CD4-positive, alpha-beta T cell (primary cell): Measurements from ENCODE around the gene SPA17. TPM values are rescaled to one million over a fixed set of nuclear protein-coding genes. Genes with fewer than 3 reads are reported as not detected.

Experiments
- ATAC-seq: fragments of 200-7000 bp; cut with Tn5 transposase; one replicate; pipeline ENCODE4 v1.10.0; 2022; ENCODE audit warnings: mild to moderate bottlenecking; ENCODE audit not compliant: poor library complexity
- CTCF ChIA-PET: fragments of 350-600 bp; sonication (Branson Sonifier 250); formaldehyde crosslinking; loops from one replicate; lab custom pipeline; 2021; ENCODE audit warnings: antibody characterized with exemption, inconsistent platforms; lab: Charles Lee
- POLR2A ChIA-PET: fragments of 350-600 bp; sonication (Branson Sonifier 250); formaldehyde crosslinking; loops from one replicate; lab custom pipeline; 2021; ENCODE audit warnings: antibody characterized with exemption, inconsistent platforms; lab: Charles Lee
- DNase-seq, 14 experiments: peaks; one replicate each; pipeline ENCODE4 v3.0.0-alpha.2; 2013 to 2020; ENCODE audit warnings: mixed read lengths in 2 of 14
- H3K27ac ChIP-seq, 2 donors: one replicate each; pipeline versions ENCODE4 v1.5.1 to v1.7.0; 2013; ENCODE audit warnings: low read length in 2 of 2, low read depth in 1 of 2, mild to moderate bottlenecking in 1 of 2
- H3K27me3 ChIP-seq, 2 experiments: 1 replicate in 1 of 2; 2 replicates in 1 of 2; pipeline versions ENCODE4 v1.6.1 to v1.7.0; 2013; ENCODE audit warnings: low read length in 2 of 2, control low read depth in 1 of 2, mild to moderate bottlenecking in 1 of 2, moderate library complexity in 1 of 2; ENCODE audit not compliant: insufficient read depth in 2 of 2, control insufficient read depth in 1 of 2
- H3K36me3 ChIP-seq: one replicate; pipeline ENCODE4 v1.6.1; 2013; ENCODE audit warnings: low read length, control low read depth; ENCODE audit not compliant: insufficient read depth
- H3K4me1 ChIP-seq: one replicate; pipeline ENCODE4 v1.6.1; 2013; ENCODE audit warnings: low read length, control low read depth; ENCODE audit not compliant: insufficient read depth
- H3K4me3 ChIP-seq: one replicate; pipeline ENCODE4 v1.5.1; 2013; ENCODE audit warnings: mild to moderate bottlenecking, low read length, moderate library complexity
- H3K9me3 ChIP-seq, 2 experiments: 1 replicate in 1 of 2; 2 replicates in 1 of 2; pipeline versions ENCODE4 v1.6.1 to v1.7.0; 2013; ENCODE audit warnings: low read length in 2 of 2, mild to moderate bottlenecking in 2 of 2, control low read depth in 1 of 2, moderate library complexity in 1 of 2; ENCODE audit not compliant: control insufficient read depth in 1 of 2, insufficient read depth in 1 of 2
- H3K27ac Mint-ChIP-seq: one replicate; pipeline ENCODE4 v1.8.0; 2020; ENCODE audit warnings: mixed read lengths
- H3K27me3 Mint-ChIP-seq: one replicate; pipeline ENCODE4 v1.8.0; 2021; ENCODE audit warnings: mixed read lengths
- H3K36me3 Mint-ChIP-seq: one replicate; pipeline ENCODE4 v1.8.0; 2021; ENCODE audit warnings: low read depth, mixed read lengths
- H3K4me1 Mint-ChIP-seq: one replicate; pipeline ENCODE4 v1.8.0; 2021; ENCODE audit warnings: low read depth, mixed read lengths
- H3K4me3 Mint-ChIP-seq: one replicate; pipeline ENCODE4 v1.8.0; 2020; ENCODE audit warnings: mild to moderate bottlenecking, mixed read lengths
- H3K9me3 Mint-ChIP-seq: one replicate; pipeline ENCODE4 v1.8.0; 2020; ENCODE audit warnings: mixed read lengths
- intact Hi-C, 2 experiments: fragments of 100-400 bp; cut with DNase I in 1 of 2; cut with micrococcal nuclease in 1 of 2; formaldehyde crosslinking; loops; one replicate each; pipeline versions ENCODE4 v1.15.1 to v1.9.0; 2023 to 2025; cut with DNase I, micrococcal nuclease
- total RNA-seq, 174 experiments: library from RNA in 2 of 174; stranded (reverse) in 2 of 174; gene quantifications; one replicate each; pipeline ENCODE4 v1.2.3 and lab custom pipeline; 2021 to 2026
- TF ChIP-seq, protein P1 (sequence below): fragments of 200-600 bp; IDR thresholded peaks from one replicate; pipeline ENCODE4 v1.8.0; 2022; ENCODE audit warnings: antibody characterized with exemption, mild to moderate bottlenecking

The SPA17 gene
- total RNA-seq, 2 experiments from 2014 or later: 0.16 TPM; not detected in 1

DNA sequence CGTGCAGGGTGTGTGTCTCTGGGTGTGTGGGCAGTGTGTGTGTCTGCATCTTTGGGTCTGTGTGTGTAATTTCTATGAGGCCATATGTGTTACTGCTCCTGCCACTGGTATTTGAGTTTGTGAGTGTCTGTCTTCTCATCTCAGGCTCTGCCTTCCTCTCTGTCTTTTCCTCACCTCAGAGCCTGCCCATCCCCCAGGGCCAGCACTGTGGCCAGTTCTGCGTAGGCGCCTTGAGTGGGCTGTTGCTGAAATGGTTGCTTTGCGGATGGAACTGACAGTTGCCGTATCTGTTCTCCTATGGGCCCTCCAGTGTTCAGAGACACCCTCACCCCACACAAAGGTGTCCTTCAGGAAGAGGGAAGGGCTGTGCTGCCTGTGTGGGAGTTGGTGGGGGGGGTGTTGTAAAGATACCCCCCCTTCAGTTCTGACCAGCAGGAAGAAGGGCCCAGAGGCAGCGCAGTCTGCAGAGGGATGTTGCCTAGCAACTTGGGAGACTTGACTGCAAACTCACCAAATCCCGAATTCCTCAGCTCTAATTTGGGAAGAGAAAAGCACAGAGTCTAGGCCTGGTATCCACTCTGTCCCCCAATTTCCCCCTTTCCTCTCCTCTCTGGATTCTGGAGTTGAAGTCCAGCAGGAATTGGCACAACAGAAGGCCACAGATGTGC is 64.1 kb downstream of the SPA17 start:
- no peak overlapping the region for H3K27ac ChIP-seq
- DNase-seq: no peak
- H3K4me3 ChIP-seq: no peak overlapping the region
- no peaks in the 10 kb centered on the region for H3K9me3 ChIP-seq
- H3K36me3 Mint-ChIP-seq: no peaks in the 10 kb centered on the region
- peaks cover 0 to 6% of the 10 kb centered on the region in 2 experiments for H3K27me3 ChIP-seq
- H3K27ac Mint-ChIP-seq: no peak overlapping the region
- no peaks in the 10 kb centered on the region for H3K9me3 Mint-ChIP-seq
- peaks cover 7% of the 10 kb centered on the region for H3K27me3 Mint-ChIP-seq
- TF ChIP-seq, protein P1, sequence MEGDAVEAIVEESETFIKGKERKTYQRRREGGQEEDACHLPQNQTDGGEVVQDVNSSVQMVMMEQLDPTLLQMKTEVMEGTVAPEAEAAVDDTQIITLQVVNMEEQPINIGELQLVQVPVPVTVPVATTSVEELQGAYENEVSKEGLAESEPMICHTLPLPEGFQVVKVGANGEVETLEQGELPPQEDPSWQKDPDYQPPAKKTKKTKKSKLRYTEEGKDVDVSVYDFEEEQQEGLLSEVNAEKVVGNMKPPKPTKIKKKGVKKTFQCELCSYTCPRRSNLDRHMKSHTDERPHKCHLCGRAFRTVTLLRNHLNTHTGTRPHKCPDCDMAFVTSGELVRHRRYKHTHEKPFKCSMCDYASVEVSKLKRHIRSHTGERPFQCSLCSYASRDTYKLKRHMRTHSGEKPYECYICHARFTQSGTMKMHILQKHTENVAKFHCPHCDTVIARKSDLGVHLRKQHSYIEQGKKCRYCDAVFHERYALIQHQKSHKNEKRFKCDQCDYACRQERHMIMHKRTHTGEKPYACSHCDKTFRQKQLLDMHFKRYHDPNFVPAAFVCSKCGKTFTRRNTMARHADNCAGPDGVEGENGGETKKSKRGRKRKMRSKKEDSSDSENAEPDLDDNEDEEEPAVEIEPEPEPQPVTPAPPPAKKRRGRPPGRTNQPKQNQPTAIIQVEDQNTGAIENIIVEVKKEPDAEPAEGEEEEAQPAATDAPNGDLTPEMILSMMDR: no peak
- no peak for ATAC-seq
- intact Hi-C loops: loop anchor here in 1 of 2 experiments (2.0 kb wide), 1 partner anchor 65 kb away; the partner anchor contains the start of genes SIAE and SPA17
- H3K36me3 ChIP-seq: no peaks in the 10 kb centered on the region
- ChIA-PET CTCF (interaction anchor here (1.1 kb wide), 1 partner anchor 20 kb away, joined by 4 read pairs; no protein-coding TSS in a partner anchor), POLR2A (interaction anchor here (1.0 kb wide), 1 partner anchor 9 kb away, joined by 4 read pairs; no protein-coding TSS in a partner anchor)
- no peak overlapping the region for H3K4me3 Mint-ChIP-seq
- peaks cover 21% of the 10 kb centered on the region for H3K4me1 Mint-ChIP-seq
- H3K4me1 ChIP-seq: peaks cover 16% of the 10 kb centered on the region

DNA sequence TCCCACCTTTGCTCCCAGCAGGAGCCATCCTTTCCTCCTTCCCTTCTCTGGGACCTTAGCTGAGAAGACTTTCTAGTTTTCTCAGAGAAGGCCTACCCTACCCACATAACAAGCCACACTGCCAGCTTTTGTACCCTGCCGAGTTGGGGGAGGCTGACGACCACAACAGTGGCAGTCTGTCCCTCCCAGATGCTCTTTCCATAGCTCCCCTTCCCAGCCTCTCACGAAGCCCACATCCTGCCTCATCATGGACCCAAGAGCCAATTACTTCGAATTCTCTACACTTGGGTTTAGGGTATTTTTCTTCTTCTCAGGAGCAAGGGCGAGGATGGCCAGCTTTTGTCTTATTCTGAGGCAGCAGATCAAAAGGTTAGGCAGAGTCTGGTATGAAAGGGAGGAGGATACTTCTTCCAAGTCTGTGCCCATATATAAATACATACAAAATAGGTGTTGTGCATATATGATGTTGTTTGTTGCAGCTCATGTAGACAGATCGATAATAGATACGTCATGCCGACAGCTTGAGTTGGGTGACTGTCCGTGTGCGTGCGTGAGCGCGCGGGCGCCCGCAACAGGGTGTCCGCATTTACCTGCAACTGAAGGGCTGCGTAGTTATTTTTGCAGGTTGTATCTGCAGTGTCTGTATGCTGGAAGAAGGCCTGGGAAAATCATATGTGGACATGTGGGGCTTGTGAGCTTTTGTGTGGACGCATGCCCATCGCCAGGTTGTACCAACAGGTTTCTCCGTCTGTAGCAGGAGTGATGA is 65.2 kb downstream of the SPA17 start:
- H3K27ac ChIP-seq: no peak overlapping the region
- H3K27ac Mint-ChIP-seq: no peak overlapping the region
- H3K36me3 ChIP-seq: no peaks in the 10 kb centered on the region
- H3K36me3 Mint-ChIP-seq: no peaks in the 10 kb centered on the region
- no peak for ATAC-seq
- H3K4me3 Mint-ChIP-seq: peak overlapping the region; percentile 83
- peaks cover 21% of the 10 kb centered on the region for H3K4me1 Mint-ChIP-seq
- H3K27me3 ChIP-seq: peaks cover 0 to 6% of the 10 kb centered on the region in 2 experiments
- peak overlapping the region; percentile 64 for H3K4me3 ChIP-seq
- H3K9me3 ChIP-seq: no peaks in the 10 kb centered on the region
- no peaks in the 10 kb centered on the region for H3K9me3 Mint-ChIP-seq
- H3K27me3 Mint-ChIP-seq: peaks cover 7% of the 10 kb centered on the region
- POLR2A ChIA-PET: interaction anchor here (1.0 to 1.1 kb wide), 2 partner anchors 8 to 12 kb away, joined by 4 to 6 read pairs; partner anchors contain the start of gene VSIG2
- peaks cover 16% of the 10 kb centered on the region for H3K4me1 ChIP-seq
- CTCF ChIA-PET: interaction anchor here (0.9 to 2.4 kb wide), 3 partner anchors 19 to 27 kb away, joined by 3 to 10 read pairs (median 4); no protein-coding TSS in a partner anchor
- TF ChIP-seq, protein P1: no peak
- intact Hi-C loops: loop anchor here in 1 of 2 experiments (2.0 kb wide), 1 partner anchor 66 kb away; the partner anchor contains the start of genes SIAE and SPA17
- no peak for DNase-seq
